Right hindlimb (tissue), 1 donor: ENCODE results near the gene SLC23A1.
"Not testable (repeated sequence)": the region's sequence is repeated elsewhere in the genome, so short reads cannot be mapped to it uniquely, and the experiment has no call there.

Source experiments
- DNase-seq: peaks from one replicate; pipeline ENCODE4 v3.0.0-alpha.2; 2018

SLC23A1 gene

GRCh38 chr5:139383275-139383992 lies at the start of gene SLC23A1:
TSS of gene SLC23A1 (minus strand) at chr5:139383297. CDS start at chr5:139383253, 44 bp downstream.
- no peak for DNase-seq

GRCh38 chr5:139431706-139432105 lies 48.6 kb upstream of the SLC23A1 start:
- no peak for DNase-seq

GRCh38 chr5:139430015-139430414 lies 46.9 kb upstream of the SLC23A1 start:
- DNase-seq, result no peak

- no peak for DNase-seq
Observed at GRCh38 chr5:139426203-139426885, 43.2 kb upstream of the SLC23A1 start.

- DNase-seq, result no peak
Observed at GRCh38 chr5:139425497-139425896, 42.4 kb upstream of the SLC23A1 start.

GRCh38 chr5:139422307-139422893 lies 39.3 kb upstream of the SLC23A1 start:
- peak; percentile 57 for DNase-seq

GRCh38 chr5:139419226-139420192 lies 36.4 kb upstream of the SLC23A1 start:
- no peak for DNase-seq

GRCh38 chr5:139418793-139419192 lies 35.7 kb upstream of the SLC23A1 start:
- no peak for DNase-seq

GRCh38 chr5:139417214-139417613 lies 34.1 kb upstream of the SLC23A1 start:
- no peak for DNase-seq

- DNase-seq, result no peak
Observed at GRCh38 chr5:139416651-139417050, 33.6 kb upstream of the SLC23A1 start.

GRCh38 chr5:139415869-139416268 lies 32.8 kb upstream of the SLC23A1 start:
- no peak for DNase-seq

- DNase-seq, result no peak
Observed at GRCh38 chr5:139415221-139415861, 32.2 kb upstream of the SLC23A1 start.

- peak; percentile 72 for DNase-seq
Observed at GRCh38 chr5:139414581-139415130, 31.6 kb upstream of the SLC23A1 start.

GRCh38 chr5:139413963-139414362 lies 30.9 kb upstream of the SLC23A1 start:
- DNase-seq, result no peak

- no peak for DNase-seq
Observed at GRCh38 chr5:139413153-139413552, 30.1 kb upstream of the SLC23A1 start.

- DNase-seq, result no peak
Observed at GRCh38 chr5:139410993-139411828, 28.1 kb upstream of the SLC23A1 start.

- no peak for DNase-seq
Observed at GRCh38 chr5:139410121-139410992, 27.3 kb upstream of the SLC23A1 start.

- not testable (repeated sequence) for DNase-seq
Observed at GRCh38 chr5:139409116-139409515, 26.0 kb upstream of the SLC23A1 start.

- no peak for DNase-seq
Observed at GRCh38 chr5:139408191-139408590, 25.1 kb upstream of the SLC23A1 start.

- DNase-seq, result no peak
Observed at GRCh38 chr5:139407517-139407916, 24.4 kb upstream of the SLC23A1 start.
